ENCODE data around the gene SIT1.
A peak's percentile ranks its signal among the peaks of the same experiment; 100 is the strongest.

The SIT1 gene

DNA sequence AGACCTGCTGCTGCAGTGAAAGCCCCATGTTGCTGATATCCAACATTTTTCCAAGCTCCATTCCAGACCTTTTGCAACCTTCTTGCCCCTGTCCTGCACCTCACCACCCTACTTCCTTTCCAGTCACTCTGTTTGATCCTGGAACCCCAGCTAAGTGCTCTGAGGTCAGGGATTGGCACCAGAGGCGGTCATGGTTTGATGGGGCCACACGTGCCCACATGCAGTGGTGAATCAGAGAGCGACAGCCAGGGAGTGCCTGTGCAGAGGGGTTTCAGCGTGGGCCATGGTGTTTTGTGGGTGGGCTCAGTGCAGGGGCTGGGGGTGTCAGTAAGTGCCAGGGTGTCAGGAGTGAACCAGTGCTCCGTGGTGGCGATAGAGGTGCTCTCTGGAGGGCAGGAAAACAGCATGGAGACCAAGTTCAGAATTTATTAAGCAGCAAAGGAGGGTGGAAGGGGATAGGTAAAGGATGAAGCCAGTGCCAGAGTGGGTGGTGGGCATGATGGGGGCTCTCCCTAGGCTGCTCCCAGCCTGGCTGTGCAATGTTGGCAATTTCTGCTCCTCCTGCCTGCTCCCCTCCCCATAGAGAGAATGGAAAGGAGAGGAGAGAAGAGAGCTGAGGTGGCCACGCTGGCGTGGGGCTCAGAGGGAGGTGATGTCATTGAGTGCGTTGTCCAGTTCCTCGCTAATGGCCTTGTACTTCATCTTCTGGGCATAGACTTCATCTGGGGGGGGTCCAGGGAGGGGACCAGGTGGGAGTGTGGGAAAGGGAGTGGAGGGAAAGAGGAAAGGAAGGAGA lies 32.0 kb upstream of the SIT1 start:
- DNase-seq: no peak

DNA sequence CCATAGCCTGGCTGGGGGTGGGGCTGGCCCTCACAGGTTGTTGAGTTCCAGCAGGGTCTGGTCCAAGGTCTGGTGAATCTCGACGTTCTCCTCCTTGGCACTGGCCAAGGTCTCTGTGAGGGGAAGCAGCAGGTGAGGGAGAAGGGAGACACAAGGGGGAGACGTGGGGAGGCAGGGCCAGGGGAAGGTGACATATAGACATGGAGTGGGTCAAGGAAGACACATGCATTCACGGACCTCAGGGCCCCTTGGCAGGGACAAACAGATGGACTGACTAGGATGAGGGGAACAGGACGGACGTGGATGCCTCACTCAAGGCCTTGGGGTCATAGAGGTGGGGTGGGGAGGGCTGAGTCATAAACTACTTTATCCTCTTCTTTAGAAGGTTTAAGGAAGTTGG lies 31.3 kb upstream of the SIT1 start:
- DNase-seq: no peak

GRCh38 chr9:35681341-35682002 lies 30.7 kb upstream of the SIT1 start:
- no peak for DNase-seq

DNA sequence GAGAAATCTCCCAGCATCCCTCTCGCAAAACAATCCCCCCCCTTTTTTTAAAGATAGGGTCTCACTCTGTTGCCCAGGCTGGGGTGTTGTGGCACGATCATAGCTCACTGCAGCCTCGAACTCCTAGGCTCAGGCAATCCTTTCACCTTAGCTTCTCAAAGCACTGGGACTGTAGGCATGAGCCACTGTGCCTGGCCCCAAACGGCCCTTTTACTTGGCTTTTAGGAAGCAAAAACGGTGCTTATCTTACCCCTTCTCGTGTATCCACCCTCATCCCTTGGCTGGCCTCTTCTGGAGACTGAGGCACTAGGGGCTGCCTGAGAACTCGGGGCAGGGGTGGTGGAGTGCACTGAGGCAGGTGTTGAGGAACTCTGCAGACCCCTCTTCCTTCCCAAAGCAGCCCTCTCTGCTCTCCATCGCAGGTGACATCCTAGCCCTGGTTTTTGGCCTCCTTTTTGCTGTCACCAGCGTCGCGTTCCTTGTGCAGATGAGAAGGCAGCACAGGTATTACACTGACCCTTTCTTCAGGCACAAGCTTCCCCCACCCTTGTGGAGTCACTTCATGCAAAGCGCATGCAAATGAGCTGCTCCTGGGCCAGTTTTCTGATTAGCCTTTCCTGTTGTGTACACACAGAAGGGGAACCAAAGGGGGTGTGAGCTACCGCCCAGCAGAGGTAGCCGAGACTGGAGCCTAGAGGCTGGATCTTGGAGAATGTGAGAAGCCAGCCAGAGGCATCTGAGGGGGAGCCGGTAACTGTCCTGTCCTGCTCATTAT lies 29.8 kb upstream of the SIT1 start:
- no peak for DNase-seq

GRCh38 chr9:35679766-35680330 lies 29.1 kb upstream of the SIT1 start:
- DNase-seq: no peak

DNA sequence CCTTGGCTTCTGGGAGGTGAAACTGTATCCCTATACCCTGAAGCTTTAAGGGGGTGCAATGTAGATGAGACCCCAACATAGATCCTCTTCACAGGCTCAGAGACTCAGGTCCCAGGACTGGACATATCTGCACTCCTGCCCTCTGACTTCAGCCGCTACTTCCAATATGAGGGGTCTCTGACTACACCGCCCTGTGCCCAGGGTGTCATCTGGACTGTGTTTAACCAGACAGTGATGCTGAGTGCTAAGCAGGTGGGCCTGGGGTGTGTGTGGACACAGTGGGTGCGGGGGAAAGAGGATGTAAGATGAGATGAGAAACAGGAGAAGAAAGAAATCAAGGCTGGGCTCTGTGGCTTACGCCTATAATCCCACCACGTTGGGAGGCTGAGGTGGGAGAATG lies 28.4 kb upstream of the SIT1 start:
- DNase-seq: no peak

- DNase-seq: peak in 9 of 56 donors; percentile 7 to 56 (median 19)
Measured at GRCh38 chr9:35675732-35676392, 25.1 kb upstream of the SIT1 start.

DNA sequence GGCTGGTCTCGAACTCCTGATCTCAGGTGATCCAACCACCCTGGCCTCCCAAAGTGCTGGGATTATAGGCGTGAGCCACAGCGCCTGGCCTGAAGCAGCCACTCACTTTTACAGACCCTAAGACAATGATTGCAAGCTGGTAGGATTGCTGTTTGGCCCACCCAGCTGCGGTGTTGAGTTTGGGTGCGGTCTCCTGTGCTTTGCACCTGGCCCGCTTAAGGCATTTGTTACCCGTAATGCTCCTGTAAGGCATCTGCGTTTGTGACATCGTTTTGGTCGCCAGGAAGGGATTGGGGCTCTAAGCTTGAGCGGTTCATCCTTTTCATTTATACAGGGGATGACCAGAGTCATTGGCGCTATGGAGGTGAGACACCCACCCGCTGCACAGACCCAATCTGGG lies 24.5 kb upstream of the SIT1 start:
- DNase-seq: no peak

- no peak for DNase-seq
Measured at GRCh38 chr9:35674025-35674361, 23.3 kb upstream of the SIT1 start.

GRCh38 chr9:35673132-35674024 lies 22.6 kb upstream of the SIT1 start, which contains the start of gene CA9:
Gene CA9, plus strand, starts transcription at chr9:35673928. Its CDS starts 32 bp downstream, at chr9:35673960.
- DNase-seq: peak in 9 of 56 donors; percentile 10 to 38 (median 26)

DNA sequence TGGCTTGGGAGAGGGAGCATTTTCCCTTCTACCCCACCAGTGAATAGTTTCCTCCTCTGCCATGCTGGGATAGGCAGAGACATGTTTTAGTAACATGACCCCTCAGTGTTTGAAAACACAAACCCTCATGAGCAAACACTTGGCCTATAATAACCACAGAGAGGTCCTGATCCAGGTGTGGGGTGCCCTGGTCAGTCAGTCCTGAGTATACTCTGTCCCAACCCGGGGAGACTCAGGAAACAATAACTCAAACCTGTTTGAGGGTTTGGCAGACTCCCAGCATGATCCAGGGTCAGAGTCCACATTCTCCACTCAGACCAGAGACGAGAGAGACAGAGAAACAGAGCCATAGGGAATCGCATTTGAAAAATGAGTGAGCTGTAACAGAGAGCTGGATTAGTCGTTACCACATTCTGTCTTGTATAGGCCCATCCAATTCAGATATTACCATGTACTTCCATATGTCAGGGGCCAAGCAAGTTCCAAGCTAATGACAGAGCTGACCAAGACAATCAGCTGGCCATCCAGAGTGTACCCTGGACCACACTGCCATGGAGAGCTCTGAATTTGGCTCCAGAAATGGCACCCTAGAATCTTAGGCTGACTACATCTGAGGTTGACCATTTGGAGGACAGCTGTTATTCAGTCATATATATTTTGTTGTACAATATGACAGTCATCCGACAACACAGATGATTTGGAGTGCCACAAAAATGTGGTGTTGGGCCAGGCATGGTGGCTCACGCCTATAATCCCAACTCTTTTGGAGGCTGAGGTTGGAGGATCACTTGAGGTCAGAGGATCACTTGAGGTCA lies 18.8 kb upstream of the SIT1 start:
- DNase-seq: no peak

GRCh38 chr9:35667939-35668338 lies 17.2 kb upstream of the SIT1 start:
- no peak for DNase-seq

DNA sequence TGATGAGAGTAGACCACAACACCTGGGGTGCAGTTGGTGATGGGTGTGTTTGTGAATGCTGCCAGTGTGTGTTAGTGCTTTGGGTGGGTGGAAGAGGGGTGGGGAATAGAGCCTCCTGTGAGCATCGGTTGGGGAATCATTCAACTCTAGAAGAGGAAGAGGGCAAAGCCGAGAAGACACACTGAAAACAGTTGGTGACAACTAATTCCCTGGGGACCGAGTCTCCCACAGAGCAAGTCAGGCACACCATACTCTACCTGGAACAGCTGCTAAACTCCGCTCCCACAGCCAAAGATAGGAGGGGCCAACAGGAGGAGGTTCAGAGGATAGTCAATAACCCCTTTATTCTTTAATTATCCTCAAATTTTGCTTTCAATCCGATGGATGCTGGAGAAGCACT lies 15.8 kb upstream of the SIT1 start:
- no peak for DNase-seq

DNA sequence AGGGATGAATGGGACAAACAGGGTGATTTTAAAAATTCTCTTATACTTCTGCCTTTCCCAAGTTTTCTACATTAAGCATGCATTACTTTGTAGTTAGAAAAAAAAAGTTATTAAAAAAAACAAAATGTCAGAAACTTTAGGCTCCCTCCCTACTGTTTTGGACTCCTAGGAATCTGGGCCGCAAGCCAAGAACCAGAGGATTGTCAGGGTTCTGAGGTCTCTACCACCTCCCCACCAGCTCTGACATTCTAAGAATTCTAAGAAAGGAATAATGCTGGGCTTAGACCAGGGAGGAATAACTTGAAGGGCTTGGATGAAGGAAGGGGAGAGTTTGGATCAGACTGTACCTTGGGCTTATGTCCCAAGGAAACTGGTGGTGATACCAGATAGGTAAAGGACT lies 15.3 kb upstream of the SIT1 start:
- DNase-seq: no peak

DNA sequence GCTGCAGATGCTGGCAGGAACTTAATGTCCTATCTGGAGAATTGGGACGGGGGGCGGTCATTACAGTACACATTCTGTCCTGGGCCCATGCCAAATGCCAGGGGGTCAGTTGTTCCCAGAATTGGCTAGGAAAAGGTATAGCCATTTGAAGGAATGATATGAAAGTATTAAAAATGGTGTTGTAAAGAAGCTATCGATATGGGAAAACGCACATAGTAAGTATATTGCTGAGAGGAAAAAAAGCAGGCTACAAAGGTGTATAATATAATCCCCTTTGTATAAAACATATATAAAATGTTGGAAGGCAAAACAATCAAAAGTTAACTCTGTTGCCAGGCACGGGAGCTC lies 14.7 kb upstream of the SIT1 start:
- no peak for DNase-seq

GRCh38 chr9:35664531-35665470 lies 14.1 kb upstream of the SIT1 start, which contains the start of gene ARHGEF39:
Gene ARHGEF39, minus strand, starts transcription at chr9:35665195. Its CDS starts 26 bp downstream, at chr9:35665169.
- DNase-seq: peak in 50 of 56 donors; percentile 13 to 78 (median 46)

- no peak for DNase-seq
Measured at GRCh38 chr9:35662437-35662836, 11.7 kb upstream of the SIT1 start.

GRCh38 chr9:35661756-35662350 lies 11.1 kb upstream of the SIT1 start:
- no peak for DNase-seq
